GM20000 (cell line): Measurements from ENCODE around the gene LRRTM2.

Source experiments
- DNase-seq: peaks from one replicate; pipeline ENCODE4 v3.0.0; 2012; ENCODE audit warnings: low spot score
- CTCF ChIP-seq: IDR thresholded peaks from 2 replicates; pipeline ENCODE4 v1.5.1; 2012; ENCODE audit warnings: mild to moderate bottlenecking, control low read depth; ENCODE audit errors: extremely low read depth, missing control alignments

The LRRTM2 gene

GRCh38 chr5:138872841-138873465, 2.2 kb downstream of the LRRTM2 start:
- no peak for TF ChIP-seq CTCF
- no peak for DNase-seq

DNA sequence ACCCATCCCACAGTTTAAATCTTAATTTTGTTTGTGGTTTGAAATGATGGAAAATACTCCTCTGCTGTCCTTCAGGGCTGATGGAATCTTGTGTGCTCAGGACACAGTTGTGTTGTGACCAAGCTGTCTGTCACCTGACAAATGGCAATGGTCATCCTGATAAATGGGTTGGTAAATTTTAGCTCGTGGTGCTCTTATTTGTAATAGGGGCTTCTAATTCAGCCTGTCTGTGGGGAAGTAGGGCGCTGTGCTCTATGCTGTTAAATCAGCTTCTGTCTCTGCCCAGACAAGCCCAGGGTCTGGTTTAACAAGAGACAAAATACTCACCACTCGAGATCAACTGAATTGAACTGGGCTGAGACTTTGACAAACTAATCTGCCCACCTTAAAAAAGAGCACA, 4.5 kb downstream of the LRRTM2 start:
- no peak for DNase-seq
- TF ChIP-seq CTCF = no peak

GRCh38 chr5:138869763-138870500, 5.2 kb downstream of the LRRTM2 start:
- DNase-seq = no peak
- no peak for TF ChIP-seq CTCF

- no peak for TF ChIP-seq CTCF
- DNase-seq = no peak
Measured at GRCh38 chr5:138869038-138869437, 6.1 kb downstream of the LRRTM2 start.

- DNase-seq = no peak
- TF ChIP-seq CTCF = no peak
Measured at GRCh38 chr5:138867011-138867410, 8.1 kb downstream of the LRRTM2 start.

- DNase-seq = no peak
- TF ChIP-seq CTCF = no peak
Measured at GRCh38 chr5:138853132-138853531, 22.0 kb downstream of the LRRTM2 start.

GRCh38 chr5:138850865-138851435, 24.2 kb downstream of the LRRTM2 start:
- DNase-seq = no peak
- TF ChIP-seq CTCF = no peak
